Type B pancreatic cell (in vitro differentiated cells): ENCODE results near the gene PARP8. TPM values are rescaled to one million over a fixed set of nuclear protein-coding genes. Genes with fewer than 3 reads are reported as not detected.

Experiments used
- DNase-seq: peaks from one replicate; pipeline ENCODE4 v3.0.0; 2021; ENCODE audit warnings: mixed read lengths; ENCODE audit not compliant: unreplicated experiment; ENCODE audit errors: extremely low spot score
- H3K27ac Mint-ChIP-seq: 2 replicates; pipeline ENCODE4 v1.8.0; 2021; ENCODE audit warnings: mild to moderate bottlenecking, mixed read lengths
- H3K27me3 Mint-ChIP-seq: 2 replicates; pipeline ENCODE4 v1.8.0; 2021; ENCODE audit warnings: mixed read lengths
- H3K36me3 Mint-ChIP-seq: 2 replicates; pipeline ENCODE4 v1.8.0; 2021; ENCODE audit warnings: mixed read lengths
- H3K4me1 Mint-ChIP-seq: one replicate; pipeline ENCODE4 v1.8.0; 2021; ENCODE audit warnings: mixed read lengths; ENCODE audit not compliant: unreplicated experiment
- H3K4me3 Mint-ChIP-seq: 2 replicates; pipeline ENCODE4 v1.8.0; 2021; ENCODE audit warnings: mild to moderate bottlenecking, mixed read lengths
- H3K9me3 Mint-ChIP-seq: 2 replicates; pipeline ENCODE4 v1.8.0; 2021; ENCODE audit warnings: mixed read lengths
- CTCF ChIP-seq: fragments of 200-600 bp; sonication (generic); conservative IDR thresholded peaks from 2 replicates; pipeline ENCODE4 v1.5.0; 2021; ENCODE audit warnings: antibody characterized with exemption, mild to moderate bottlenecking
- total RNA-seq: library from RNA; stranded (reverse); gene quantifications from 2 replicates; pipeline ENCODE4 v1.2.1, GENCODE V29; 2021; ENCODE audit warnings: low replicate concordance

The PARP8 gene
- total RNA-seq, 1 donor from 2014 or later: 19.6 TPM

GRCh38 chr5:50888751-50889150 is 222.3 kb downstream of the PARP8 start:
- H3K9me3 Mint-ChIP-seq: no peaks in the 10 kb centered on the region
- H3K36me3 Mint-ChIP-seq: no peaks in the 10 kb centered on the region
- no peak for DNase-seq
- peaks cover 22% of the 10 kb centered on the region for H3K27me3 Mint-ChIP-seq
- no peak overlapping the region for H3K4me3 Mint-ChIP-seq
- no peak for TF ChIP-seq CTCF
- no peaks in the 10 kb centered on the region for H3K4me1 Mint-ChIP-seq
- H3K27ac Mint-ChIP-seq: no peak overlapping the region

- Mint-ChIP-seq H3K9me3 (no peaks in the 10 kb centered on the region), H3K27me3 (peaks cover 21% of the 10 kb centered on the region), H3K27ac (no peak overlapping the region), H3K4me3 (no peak overlapping the region), H3K36me3 (no peaks in the 10 kb centered on the region), H3K4me1 (no peaks in the 10 kb centered on the region)
- no peak for DNase-seq
- TF ChIP-seq CTCF: no peak
Observed at GRCh38 chr5:50889790-50890189, 223.4 kb downstream of the PARP8 start.

Other genes with a start within 250 kb of the PARP8 start
- gene EMB, start 225.3 kb upstream of the PARP8 start, total RNA-seq: 12.2 and 26.8 TPM in 2 replicates